ENCODE measurements around the gene BCLAF1. TPM values are rescaled to one million over a fixed set of nuclear protein-coding genes. Genes with fewer than 3 reads are reported as not detected.
A peak's percentile ranks its signal among the peaks of the same experiment; 100 is the strongest.

BCLAF1 gene
- total and polyA plus RNA-seq, 2 donors (not counting 3 experiments of a cell fraction or from before 2014, with no cell fraction given), result 23.4 to 151 TPM

GRCh38 chr6:136226674-136227377, 62.8 kb downstream of the BCLAF1 start:
- Histone ChIP-seq H3K4me1 (ENCODE audit: control insufficient read depth, extremely low read depth, insufficient read depth, low read length) (no peaks in the 10 kb centered on the region), H3K79me2 (ENCODE audit: control insufficient read depth, insufficient read depth, low read length) (no peaks in the 10 kb centered on the region), H3K9ac (replicated peaks; ENCODE audit: extremely low read depth, insufficient read depth, low read length) (no peak overlapping the region), H2AFZ (ENCODE audit: low read depth, low read length) (no peak overlapping the region), H3K9me3 (replicated peaks; ENCODE audit: control insufficient read depth, insufficient read depth, low read length) (no peaks in the 10 kb centered on the region), H3K27ac (ENCODE audit: insufficient read depth, low read depth, low read length) (no peak overlapping the region), H3K4me3 (replicated peaks in 1 of 3; ENCODE audit: insufficient read depth in 1 of 3, low read depth in 1 of 3, low read length in 3 of 3) (no peak overlapping the region), H4K20me1 (replicated peaks; ENCODE audit: control insufficient read depth, extremely low read depth, insufficient read depth, low read length) (no peaks in the 10 kb centered on the region), H3K27me3 (ENCODE audit: control insufficient read depth in 2 of 2, insufficient read depth in 2 of 2, low read length in 2 of 2) (no peaks in the 10 kb centered on the region), H3K4me2 (ENCODE audit: insufficient read depth, low read length) (peak overlapping the region; percentile 31), H3K36me3 (ENCODE audit: control insufficient read depth in 2 of 2, extremely low read depth in 1 of 2, insufficient read depth in 2 of 2, low read length in 2 of 2) (no peaks in the 10 kb centered on the region), H3K9me1 (replicated peaks; ENCODE audit: control insufficient read depth, extremely low read depth, insufficient read depth, low read length) (no peaks in the 10 kb centered on the region)
- intact Hi-C loops (cut with micrococcal nuclease) (loop anchor here (1.0 to 2.0 kb wide), 7 partner anchors 90 to 776 kb away; no protein-coding TSS in a partner anchor), dilution Hi-C loops (cut with MboI; ENCODE audit: extremely low pct_ligation_motif_present, low sequenced_read_pairs) (no loop called here)
- ChIA-PET CTCF (interaction anchor here (0.6 to 3.8 kb wide), 42 partner anchors 8 to 1082 kb away, joined by 3 to 113 read pairs (median 4); no protein-coding TSS in a partner anchor), POLR2A (interaction anchor here (0.6 kb wide), 1 partner anchor 196 kb away, joined by 7 read pairs; no protein-coding TSS in a partner anchor)
- no peak for FAIRE-seq
- BruUV-seq (replicated peaks), result no TSS peak
- DNase-seq (ENCODE audit: low read depth, low spot score), result no peak
- TF ChIP-seq POLR2A (IDR thresholded peaks at IDR 0.05; ENCODE audit: low read depth, low read length) (no peak), GATA2 (IDR thresholded peaks at IDR 0.05; ENCODE audit: insufficient read depth, insufficient read length, low read depth, low read length) (no peak), JUN (IDR thresholded peaks at IDR 0.05; ENCODE audit: borderline replicate concordance, insufficient read depth, insufficient read length, low read depth) (no peak), EZH2 (IDR thresholded peaks at IDR 0.05; ENCODE audit: borderline replicate concordance, low read depth, low read length, severe bottlenecking) (no peak), POLR2AphosphoS5 (IDR thresholded peaks at IDR 0.05; ENCODE audit: insufficient read depth, low read depth, low read length) (no peak), MAX (IDR thresholded peaks at IDR 0.05; ENCODE audit: insufficient read depth, insufficient read length) (no peak), FOS (IDR thresholded peaks at IDR 0.05; ENCODE audit: borderline replicate concordance, insufficient read depth, low read length) (no peak), MYC (IDR thresholded peaks at IDR 0.05; ENCODE audit: low read depth, low read length) (no peak)
- TF ChIP-seq, protein P1, sequence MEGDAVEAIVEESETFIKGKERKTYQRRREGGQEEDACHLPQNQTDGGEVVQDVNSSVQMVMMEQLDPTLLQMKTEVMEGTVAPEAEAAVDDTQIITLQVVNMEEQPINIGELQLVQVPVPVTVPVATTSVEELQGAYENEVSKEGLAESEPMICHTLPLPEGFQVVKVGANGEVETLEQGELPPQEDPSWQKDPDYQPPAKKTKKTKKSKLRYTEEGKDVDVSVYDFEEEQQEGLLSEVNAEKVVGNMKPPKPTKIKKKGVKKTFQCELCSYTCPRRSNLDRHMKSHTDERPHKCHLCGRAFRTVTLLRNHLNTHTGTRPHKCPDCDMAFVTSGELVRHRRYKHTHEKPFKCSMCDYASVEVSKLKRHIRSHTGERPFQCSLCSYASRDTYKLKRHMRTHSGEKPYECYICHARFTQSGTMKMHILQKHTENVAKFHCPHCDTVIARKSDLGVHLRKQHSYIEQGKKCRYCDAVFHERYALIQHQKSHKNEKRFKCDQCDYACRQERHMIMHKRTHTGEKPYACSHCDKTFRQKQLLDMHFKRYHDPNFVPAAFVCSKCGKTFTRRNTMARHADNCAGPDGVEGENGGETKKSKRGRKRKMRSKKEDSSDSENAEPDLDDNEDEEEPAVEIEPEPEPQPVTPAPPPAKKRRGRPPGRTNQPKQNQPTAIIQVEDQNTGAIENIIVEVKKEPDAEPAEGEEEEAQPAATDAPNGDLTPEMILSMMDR (IDR thresholded peaks at IDR 0.05; ENCODE audit: extremely low read depth in 1 of 2, insufficient read depth in 1 of 2, low read depth in 1 of 2, low read length in 2 of 2), result no peak

Measured in endothelial cell of umbilical vein (primary cell).